ENCODE measurements around the gene DOCK11.

Gene DOCK11

DNA sequence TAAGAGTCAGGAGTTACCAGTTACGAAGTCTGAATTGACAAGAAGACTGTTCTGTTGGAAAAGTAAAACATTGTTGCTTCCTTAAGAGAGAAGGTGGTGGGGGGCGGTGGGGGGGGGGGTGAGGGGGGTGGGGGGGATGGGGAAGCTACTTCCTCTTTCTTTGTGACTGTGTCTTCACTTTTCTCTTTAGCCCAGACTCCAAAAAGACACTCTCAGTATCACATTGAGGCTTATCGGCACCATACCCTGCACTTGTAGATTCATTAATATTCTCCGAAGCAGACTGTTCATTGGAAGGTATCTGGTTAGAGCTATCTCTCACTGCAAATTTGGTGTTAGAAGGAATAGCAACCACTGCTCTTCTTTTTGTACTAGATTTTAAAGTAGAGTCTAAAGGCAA is 137.2 kb downstream of the DOCK11 start:
- no peak for TF ChIP-seq YY1 (IDR thresholded peaks at IDR 0.05; ENCODE audit: low read depth)
- no peak for TF ChIP-seq FOXM1 (IDR thresholded peaks at IDR 0.05; ENCODE audit: borderline replicate concordance, low read depth)
- TF ChIP-seq, protein P1, sequence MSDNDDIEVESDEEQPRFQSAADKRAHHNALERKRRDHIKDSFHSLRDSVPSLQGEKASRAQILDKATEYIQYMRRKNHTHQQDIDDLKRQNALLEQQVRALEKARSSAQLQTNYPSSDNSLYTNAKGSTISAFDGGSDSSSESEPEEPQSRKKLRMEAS (IDR thresholded peaks at IDR 0.05), result no peak
- no peak for TF ChIP-seq RAD21 (IDR thresholded peaks at IDR 0.05; ENCODE audit: low read depth)
- TF ChIP-seq TAF1 (IDR thresholded peaks at IDR 0.05; ENCODE audit: low read depth), result no peak
- no peak for TF ChIP-seq TCF12 (IDR thresholded peaks at IDR 0.05; ENCODE audit: low read depth)
- no peak for TF ChIP-seq ZBTB7A (IDR thresholded peaks at IDR 0.05; ENCODE audit: low read depth)
- TF ChIP-seq CEBPB (IDR thresholded peaks at IDR 0.05), result no peak
- TF ChIP-seq TEAD4 (IDR thresholded peaks at IDR 0.05), result no peak
- no peak for TF ChIP-seq REST (IDR thresholded peaks at IDR 0.05; ENCODE audit: low read depth)
- TF ChIP-seq USF1 (IDR thresholded peaks at IDR 0.05), result no peak
- TF ChIP-seq CREB1 (IDR thresholded peaks at IDR 0.05; ENCODE audit: low read depth), result no peak
- TF ChIP-seq EGR1 (IDR thresholded peaks at IDR 0.05), result no peak
- no peak for TF ChIP-seq NFIC (IDR thresholded peaks at IDR 0.05)
- TF ChIP-seq EP300 (IDR thresholded peaks at IDR 0.05; ENCODE audit: borderline replicate concordance), result no peak

- TF ChIP-seq TAF1 (IDR thresholded peaks at IDR 0.05; ENCODE audit: low read depth) (no peak), YY1 (IDR thresholded peaks at IDR 0.05; ENCODE audit: low read depth) (no peak), TEAD4 (IDR thresholded peaks at IDR 0.05) (no peak), ZBTB7A (IDR thresholded peaks at IDR 0.05; ENCODE audit: low read depth) (no peak), EP300 (IDR thresholded peaks at IDR 0.05; ENCODE audit: borderline replicate concordance) (no peak), USF1 (IDR thresholded peaks at IDR 0.05) (no peak), CREB1 (IDR thresholded peaks at IDR 0.05; ENCODE audit: low read depth) (no peak), CEBPB (IDR thresholded peaks at IDR 0.05) (no peak), EGR1 (IDR thresholded peaks at IDR 0.05) (no peak), REST (IDR thresholded peaks at IDR 0.05; ENCODE audit: low read depth) (no peak), RAD21 (IDR thresholded peaks at IDR 0.05; ENCODE audit: low read depth) (no peak), FOXM1 (IDR thresholded peaks at IDR 0.05; ENCODE audit: borderline replicate concordance, low read depth) (no peak), TCF12 (IDR thresholded peaks at IDR 0.05; ENCODE audit: low read depth) (no peak)
These were observed 137.9 kb downstream of the DOCK11 start for GRCh38 chrX:118633530-118633929.

DNA sequence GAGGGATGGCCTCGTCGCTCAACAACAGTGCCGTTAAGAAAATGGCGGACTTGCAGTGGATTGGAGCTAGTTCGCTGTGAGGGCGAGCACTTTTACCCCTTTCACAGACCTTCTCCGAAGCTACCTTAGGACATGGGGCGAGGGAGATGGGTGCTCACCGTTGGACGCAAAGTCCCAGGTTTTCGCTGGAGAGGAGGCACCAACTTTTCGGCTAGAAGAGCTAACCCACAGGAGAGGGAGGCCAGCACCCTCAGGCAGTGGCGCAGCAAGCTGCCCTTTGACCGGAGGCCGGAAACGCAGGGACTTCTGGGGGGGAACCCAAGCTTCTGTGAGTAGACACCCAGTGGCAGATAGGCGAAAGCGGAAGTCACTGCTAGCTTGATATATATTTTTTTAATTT is 138.7 kb downstream of the DOCK11 start:
- no peak for TF ChIP-seq EGR1 (IDR thresholded peaks at IDR 0.05)
- no peak for TF ChIP-seq REST (IDR thresholded peaks at IDR 0.05; ENCODE audit: low read depth)
- no peak for TF ChIP-seq TCF12 (IDR thresholded peaks at IDR 0.05; ENCODE audit: low read depth)
- TF ChIP-seq FOXM1 (IDR thresholded peaks at IDR 0.05; ENCODE audit: borderline replicate concordance, low read depth), result no peak
- TF ChIP-seq CREB1 (IDR thresholded peaks at IDR 0.05; ENCODE audit: low read depth), result no peak

- TF ChIP-seq RAD21 (IDR thresholded peaks at IDR 0.05; ENCODE audit: low read depth), result peak; percentile 41
- TF ChIP-seq EGR1 (IDR thresholded peaks at IDR 0.05), result no peak
These were observed 142.4 kb downstream of the DOCK11 start for GRCh38 chrX:118637997-118638396.

DNA sequence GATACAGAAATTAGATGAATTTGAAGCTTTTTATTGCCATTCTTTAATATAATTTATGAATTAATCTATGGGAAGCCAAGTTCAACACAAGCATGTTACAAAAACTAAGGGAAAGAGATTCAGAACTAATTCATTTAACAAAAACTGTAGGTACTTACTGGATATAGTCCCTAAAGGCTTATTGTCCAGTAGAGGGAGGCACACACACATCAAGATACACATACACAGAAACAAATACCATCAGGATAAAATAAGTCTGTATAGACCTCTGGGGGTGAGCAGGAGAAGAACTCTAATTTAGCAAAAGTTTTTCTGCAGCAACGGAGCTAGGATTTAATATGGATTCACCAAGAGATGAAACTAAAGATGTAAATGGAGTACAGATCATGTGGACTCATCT is 148.8 kb downstream of the DOCK11 start:
- TF ChIP-seq FOXM1 (IDR thresholded peaks at IDR 0.05; ENCODE audit: borderline replicate concordance, low read depth), result no peak
- no peak for TF ChIP-seq TCF12 (IDR thresholded peaks at IDR 0.05; ENCODE audit: low read depth)
- no peak for TF ChIP-seq EGR1 (IDR thresholded peaks at IDR 0.05)
- TF ChIP-seq EP300 (IDR thresholded peaks at IDR 0.05; ENCODE audit: borderline replicate concordance), result no peak
- no peak for TF ChIP-seq TEAD4 (IDR thresholded peaks at IDR 0.05)
- peak; percentile 55 for TF ChIP-seq RAD21 (IDR thresholded peaks at IDR 0.05; ENCODE audit: low read depth)
- no peak for TF ChIP-seq CREB1 (IDR thresholded peaks at IDR 0.05; ENCODE audit: low read depth)
